ENCODE data around the gene RNF19B.

DNA sequence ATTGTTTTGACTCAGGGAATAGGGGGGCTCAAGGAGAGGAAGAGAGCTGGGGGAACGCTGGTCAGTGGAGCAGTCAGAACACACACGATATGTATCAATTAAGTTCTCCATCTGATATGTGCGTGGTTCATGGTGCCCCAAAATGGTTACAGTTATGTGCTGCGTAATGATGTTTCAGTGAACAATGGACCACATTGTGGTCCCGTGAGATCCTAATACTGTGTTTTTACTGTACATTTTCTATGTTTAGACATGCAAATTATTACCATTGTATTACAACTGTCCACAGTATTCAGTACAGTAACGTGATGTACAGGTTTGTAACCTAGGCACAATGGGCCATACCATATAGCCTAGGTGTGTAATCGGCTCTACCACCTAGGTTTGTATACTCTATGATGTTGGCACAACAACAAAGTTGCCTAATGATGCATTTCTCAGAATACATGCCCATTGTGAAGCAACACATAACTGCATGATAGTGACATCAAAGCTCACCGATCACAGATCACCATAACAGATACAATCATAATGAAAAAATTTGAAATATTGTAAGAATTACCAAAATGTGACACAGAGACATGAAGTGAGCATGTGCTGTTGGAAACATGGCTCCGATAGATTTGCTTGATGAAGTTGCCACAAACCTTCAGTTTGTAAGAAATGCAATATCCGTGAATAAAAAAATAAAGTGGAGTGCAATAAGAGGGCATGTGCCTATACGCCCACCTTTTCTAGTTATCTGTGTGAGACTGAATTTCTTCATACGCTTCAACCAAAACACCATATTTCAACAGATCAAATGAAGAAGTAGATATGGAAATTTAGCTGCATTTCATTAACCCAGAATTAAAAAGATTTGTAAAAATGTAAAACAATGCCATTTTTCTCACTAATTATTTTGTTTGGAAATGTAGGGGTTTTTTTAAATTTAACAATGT lies 48.6 kb downstream of the RNF19B start:
- no peak for TF ChIP-seq POLR2AphosphoS5 (IDR thresholded peaks at IDR 0.05; ENCODE audit: low read depth, low read length)
- no peak for TF ChIP-seq POLR2A (IDR thresholded peaks at IDR 0.05; ENCODE audit: low read depth, low read length)
- no peak for TF ChIP-seq SPI1 (IDR thresholded peaks at IDR 0.05; ENCODE audit: low read depth, low read length)
- no peak for TF ChIP-seq TAF1 (IDR thresholded peaks at IDR 0.05; ENCODE audit: low read depth, low read length)

All from GM12891 (cell line).